COLO668 (cell line): ENCODE results near the gene COL24A1.

Source experiments
- DNase-seq: peaks from one replicate; lab custom pipeline; 2025; ENCODE audit not compliant: unreplicated experiment; lab: John Stamatoyannopoulos, UW

COL24A1 gene

GRCh38 chr1:86156566-86157455, at the start of gene COL24A1:
Gene COL24A1, minus strand, starts transcription at chr1:86156772. Its CDS starts 376 bp downstream, at chr1:86156396.
- peak; percentile 79 for DNase-seq

DNA sequence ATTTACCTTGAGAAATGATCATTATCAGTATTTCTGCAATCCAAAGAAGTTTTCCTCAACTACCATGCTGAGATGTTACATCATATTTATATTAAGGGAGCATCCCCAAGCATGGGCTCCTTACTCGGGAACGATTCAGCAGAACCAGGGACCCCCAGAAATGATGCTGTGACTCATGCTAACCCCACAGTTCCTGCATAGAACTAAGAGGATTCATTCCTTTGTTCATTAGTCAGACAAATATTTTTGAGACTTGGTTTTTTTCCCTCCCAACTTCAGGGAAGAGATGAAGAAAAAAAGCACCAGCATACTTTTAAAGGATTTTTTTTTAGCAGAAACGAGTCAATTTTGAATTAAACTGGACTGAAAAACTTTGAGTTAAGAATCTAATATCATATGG, 49.2 kb upstream of the COL24A1 start:
- DNase-seq, result no peak

- DNase-seq, result no peak
Measured at GRCh38 chr1:86202552-86203340, 46.2 kb upstream of the COL24A1 start.

DNA sequence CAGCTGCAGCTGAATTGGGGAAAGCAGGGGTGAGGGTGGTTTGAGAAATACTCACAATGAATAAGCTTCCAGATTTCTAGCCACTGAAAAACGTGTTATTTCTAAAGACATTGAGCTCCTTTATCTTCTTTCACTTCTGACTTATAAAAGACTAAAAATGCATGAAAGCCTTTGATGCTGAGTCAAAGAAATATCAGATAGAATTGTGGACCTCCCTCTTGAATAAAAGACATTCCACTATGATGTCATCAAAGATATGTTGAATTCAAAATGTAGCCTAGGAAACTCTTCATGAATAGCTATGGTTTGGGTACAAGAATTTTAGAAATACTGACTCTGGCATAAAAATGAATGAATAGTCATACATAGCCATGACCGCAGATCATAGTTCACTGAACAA, 44.7 kb upstream of the COL24A1 start:
- no peak for DNase-seq

DNA sequence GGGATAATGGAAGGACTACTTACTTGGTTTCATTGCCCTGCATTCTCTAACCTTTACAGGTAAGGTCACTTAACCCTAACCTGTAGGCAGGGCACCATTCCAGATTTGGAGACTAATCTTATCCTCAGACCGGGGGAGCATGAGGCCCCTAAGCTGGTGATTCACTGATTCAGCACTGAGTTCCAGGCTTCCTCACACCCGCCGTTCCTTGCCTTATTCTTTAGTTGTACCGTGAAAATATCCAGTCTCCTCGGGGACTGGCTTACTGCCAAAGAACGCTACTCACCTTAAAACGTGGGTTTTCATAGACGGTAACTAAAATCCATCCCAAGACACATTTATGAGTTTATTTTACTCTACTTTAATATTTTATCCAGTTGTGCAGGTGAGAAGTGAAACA, 44.3 kb upstream of the COL24A1 start:
- no peak for DNase-seq

GRCh38 chr1:86197206-86197855, 40.8 kb upstream of the COL24A1 start:
- DNase-seq, result no peak

DNA sequence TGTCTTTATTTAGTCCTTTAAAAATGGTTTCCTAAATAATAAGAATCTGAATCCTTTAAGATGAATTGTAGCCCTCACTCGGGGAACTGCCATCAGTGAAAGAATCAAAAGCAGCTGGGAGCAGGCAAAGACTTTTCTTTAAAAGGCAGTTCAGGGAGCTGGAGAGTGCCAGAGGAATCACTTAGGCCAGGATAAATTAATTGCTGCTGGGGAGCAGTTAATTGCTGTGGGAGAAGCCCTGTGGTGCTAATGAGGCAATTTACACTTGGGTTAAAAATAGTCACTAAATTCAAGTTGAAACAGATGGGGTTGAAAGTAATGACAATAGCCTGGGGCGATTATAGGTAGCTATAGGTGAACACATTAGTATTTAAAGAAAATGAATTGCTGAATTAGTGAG, 38.7 kb upstream of the COL24A1 start:
- DNase-seq, result no peak

DNA sequence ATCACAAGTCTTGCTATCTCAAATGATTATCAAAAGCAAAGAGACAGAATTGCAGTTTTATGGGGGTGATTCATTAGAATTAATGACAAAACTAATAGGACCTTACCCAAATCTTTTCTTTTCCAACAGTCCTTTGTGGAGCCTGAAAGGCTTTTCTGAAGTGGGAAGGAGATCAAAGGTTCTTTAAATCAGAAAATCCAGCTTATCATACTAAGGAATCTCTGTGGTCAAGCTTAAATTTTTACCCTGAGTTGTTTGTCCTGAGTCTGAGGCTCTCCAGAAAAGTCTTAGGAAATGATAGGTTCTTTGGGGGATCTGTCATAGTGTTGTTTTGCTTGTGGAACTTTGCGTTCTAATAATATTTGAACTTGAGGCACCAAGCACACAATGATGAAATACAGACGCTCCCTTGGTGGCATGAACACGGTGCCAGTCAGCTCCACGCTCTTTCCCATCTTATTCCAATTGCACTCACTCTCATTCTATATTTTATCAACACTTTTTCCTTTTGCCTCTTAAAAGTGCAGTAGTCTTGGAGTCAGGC, 38.0 kb upstream of the COL24A1 start:
- DNase-seq, result no peak

DNA sequence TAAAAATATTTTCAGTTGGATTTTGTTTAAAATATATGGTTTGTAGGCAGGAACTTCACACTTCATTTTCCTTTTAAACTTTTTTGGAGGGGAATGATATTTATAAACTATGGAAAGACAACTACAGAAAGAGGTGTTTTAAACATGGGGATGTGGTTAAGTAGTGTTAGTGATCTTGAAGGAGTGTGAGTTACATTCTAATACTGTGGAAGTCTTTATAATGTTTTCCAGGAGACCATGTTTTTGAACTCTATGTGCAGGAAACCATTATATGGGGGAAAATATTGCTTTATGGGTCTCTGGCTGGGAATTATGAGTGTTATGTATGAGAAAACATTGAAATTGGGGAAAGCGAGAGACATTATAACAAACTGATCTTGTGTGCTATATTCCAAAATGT, 35.8 kb upstream of the COL24A1 start:
- no peak for DNase-seq

DNA sequence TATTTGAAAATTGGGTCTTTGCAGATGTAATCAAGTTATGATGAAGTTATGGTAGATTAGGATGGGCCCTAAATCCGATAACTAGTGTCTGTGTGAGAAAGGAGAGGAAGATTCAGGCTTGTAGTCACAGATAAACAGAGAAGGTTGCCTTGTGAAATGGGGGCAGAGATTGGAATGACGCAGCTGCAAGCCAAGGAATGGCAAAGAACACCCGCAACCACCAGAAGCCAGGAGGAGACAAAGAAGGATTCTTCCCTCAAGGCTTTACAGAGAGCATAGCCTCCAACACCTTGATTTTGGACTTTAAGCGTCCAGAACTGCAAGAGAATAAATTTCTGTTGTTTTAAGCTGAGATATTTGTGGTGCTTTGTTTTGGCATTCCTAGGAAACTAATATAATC, 35.4 kb upstream of the COL24A1 start:
- DNase-seq, result no peak

DNA sequence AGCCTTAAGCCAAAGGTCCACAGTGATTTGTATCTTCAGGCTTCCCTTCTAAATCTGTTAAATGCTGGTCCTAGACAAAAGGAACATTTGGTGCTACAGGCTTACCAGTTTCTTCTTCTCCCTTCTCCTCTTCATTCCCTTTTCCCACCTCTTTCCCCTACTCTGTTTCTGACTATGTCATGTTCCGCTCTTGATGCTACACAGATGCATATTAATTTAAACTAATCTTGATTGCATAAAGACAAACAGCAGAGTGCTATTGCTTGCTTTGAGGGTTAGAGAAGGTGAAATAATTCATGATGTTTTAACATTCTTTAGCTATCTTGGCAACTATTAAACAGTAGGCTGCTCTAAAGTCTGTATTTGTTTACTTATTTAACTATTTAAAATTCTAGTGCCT, 34.3 kb upstream of the COL24A1 start:
- DNase-seq, result no peak

DNA sequence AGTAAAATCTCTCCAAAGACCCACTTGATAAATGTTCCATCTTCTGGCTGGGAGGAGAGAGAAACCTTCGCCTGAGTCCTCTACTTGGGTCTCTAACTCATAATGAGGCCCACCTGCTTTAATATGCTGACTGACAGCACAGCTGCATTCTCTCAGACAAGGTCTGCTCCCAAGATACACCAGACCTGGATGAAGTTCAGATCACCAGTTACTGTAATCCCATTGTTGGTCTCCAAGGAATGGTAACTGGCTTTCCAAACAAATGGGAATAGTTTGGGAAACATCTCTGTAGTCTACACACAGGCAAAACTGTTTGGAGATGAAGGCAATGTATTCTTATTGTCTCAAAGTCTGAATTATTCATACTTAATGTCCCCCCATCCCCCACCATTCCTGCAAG, 27.9 kb upstream of the COL24A1 start:
- no peak for DNase-seq

DNA sequence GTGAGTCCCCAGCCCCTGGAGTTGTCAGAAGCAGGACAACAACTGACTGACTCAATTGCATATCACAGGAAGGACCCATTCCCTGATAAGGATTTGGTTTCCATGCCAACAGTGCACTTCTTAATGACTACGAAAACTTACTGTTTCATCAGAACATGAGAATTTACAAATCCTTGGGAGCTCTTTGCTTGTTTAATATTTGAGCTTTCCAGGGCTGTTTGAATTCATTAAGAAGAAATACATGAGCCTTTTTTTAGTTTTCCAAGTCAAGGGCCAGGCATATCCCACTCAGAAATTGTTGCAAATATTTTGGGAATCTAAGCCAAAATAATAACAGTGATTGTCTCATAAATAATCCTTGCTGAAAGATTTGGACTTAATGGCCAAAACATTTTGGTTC, 27.2 kb upstream of the COL24A1 start:
- no peak for DNase-seq

- DNase-seq, result no peak
Measured at GRCh38 chr1:86176226-86176625, 19.7 kb upstream of the COL24A1 start.

DNA sequence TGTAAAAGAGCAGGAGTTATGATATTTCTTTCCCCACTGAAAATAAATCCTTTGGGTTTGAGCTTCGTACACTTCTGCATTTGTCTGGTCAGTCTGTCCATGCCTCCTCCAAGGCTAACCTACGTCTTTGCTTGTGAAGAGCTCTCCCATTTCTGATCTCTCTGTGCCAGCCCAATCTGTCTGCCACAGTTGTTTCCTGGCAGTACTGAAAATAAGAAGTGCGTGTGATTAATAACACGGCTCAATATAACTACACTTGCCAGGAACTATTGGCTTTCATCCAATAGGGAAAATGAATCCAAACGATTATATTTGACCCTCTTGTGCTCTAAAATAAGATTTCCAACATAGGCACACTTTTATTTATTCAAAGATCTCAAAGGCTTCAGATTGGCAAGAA, 19.2 kb upstream of the COL24A1 start:
- DNase-seq, result no peak

DNA sequence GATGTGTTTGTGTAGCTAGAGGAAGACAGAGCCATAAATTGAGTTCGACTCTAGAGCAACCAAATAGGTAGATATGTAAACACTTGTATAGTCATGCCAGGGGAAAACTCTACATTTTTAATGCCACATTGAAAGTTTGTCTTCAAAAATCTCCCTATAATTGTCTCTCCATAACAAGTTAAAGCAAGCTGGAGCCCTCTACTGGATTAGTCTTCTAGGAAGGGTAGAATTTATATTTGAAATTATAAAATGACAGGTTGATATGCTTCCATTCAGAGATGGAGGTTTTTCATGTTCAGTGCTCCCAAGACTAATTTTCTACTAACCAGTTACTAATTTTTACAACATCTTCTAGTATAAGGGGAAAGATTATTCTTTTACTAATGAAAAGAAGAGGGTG, 13.1 kb upstream of the COL24A1 start:
- no peak for DNase-seq

GRCh38 chr1:86159800-86160199, 3.2 kb upstream of the COL24A1 start:
- no peak for DNase-seq

DNA sequence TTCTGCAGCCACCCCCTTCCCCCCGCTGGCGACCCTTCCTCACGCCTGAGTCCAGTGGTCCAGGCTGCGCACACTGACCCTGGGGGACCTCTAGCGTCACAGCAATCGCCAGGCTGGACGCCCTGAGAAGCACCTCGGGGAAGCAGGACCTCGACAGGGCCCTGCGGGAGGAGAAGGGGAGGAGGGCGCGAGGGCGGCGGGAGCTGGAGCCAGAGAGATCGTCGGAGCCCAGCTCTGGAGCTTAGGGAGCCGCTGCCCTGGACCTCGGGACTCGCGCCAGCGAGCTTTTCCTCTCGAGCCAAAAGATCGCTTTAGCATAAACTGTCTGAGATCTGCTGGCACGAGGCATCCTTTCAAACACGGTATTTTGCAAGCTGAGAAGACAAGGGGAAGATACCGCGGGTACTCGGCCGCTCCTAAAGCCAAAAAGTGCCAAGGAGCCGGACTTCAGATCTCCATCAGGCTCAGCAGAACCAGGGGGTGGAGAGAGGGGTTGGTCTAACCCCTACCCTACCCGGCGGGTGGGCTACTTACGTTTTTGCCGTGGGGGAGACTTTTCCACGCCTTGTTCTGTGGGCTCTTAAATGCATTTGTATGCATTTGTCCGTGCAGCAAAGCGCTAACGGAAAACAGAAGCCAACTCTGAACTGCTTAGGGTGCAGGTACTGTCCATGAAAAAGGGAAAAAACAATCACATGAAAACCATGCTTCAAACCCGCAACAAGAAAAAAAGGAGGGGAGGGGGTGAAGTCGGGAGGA, 586 bp downstream of the COL24A1 start:
- peak; percentile 39 for DNase-seq

DNA sequence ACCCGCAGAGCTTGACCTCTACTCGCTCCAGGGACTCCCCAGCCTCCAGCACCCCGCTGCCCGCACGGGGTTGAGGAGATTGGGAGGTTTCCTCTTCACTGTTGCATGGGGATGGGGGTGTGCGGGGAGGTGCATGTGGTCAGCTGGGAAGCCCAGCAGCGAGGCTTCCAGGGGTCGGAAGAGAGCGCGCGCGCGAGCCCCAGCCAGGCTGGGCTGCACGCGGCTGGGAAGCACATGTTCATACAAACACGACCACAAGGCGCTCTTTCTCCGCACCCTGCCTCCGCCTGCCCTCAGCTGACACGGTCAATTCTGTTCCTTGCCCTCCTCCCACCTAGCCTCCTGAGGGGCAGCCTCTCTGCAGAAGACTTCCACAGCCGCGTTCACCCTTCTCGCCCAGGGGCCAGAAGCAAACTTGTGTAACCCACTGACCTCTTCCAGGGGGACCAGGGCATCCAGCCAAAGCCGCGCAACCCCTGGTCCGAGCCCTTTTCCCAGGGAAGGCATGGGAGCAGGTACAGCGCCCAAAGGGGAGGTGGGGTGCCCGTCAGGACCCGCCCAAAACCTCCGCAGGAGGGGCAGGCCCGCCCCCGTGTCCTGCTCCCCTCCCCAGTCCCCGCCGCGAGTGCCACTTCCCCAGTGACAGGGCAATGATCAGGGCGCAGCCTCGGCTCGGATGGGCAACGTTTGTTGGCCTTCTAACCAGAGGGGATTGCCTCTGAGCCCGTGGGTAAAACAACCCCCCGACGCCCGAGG, 1.3 kb downstream of the COL24A1 start:
- peak; percentile 21 for DNase-seq

DNA sequence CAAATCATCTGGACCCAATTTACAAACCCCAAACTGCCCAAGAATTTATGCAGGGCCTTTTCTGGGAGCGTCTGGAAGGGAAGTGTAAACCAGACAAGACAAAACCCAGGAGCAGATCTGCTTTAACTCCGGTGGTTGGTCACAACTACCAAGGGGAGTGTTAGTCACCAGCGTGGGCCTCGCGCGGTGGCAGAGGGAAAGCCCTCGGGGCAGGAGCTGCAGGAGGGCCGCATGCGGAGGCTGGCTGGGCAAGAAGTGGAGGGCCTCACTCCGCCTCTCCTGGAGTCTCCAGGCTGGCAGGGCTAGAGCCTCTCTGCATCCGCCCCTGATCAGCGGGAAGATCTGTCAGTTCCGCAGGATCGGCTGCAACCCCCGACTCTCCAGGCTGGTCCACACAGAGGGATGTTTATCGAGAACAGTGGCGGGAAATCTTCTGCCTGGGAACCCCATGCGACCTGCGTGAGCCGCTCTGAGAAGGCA, 2.0 kb downstream of the COL24A1 start:
- DNase-seq, result no peak
